Thyroid gland (tissue), 4 donors: ENCODE measurements around the gene AUH.

Source experiments
- CTCF ChIP-seq, 6 experiments: fragments of 200-600 bp in 3 of 6; fragments of 450-650 bp in 3 of 6; sonication (generic) in 3 of 6; IDR thresholded peaks; one replicate each; pipeline ENCODE4 v1.5.1; 2016 to 2019; ENCODE audit warnings: antibody characterized with exemption in 6 of 6, mild to moderate bottlenecking in 2 of 6, inconsistent platforms in 1 of 6, moderate library complexity in 1 of 6
- POLR2A ChIP-seq, 2 donors: fragments of 450-650 bp; IDR thresholded peaks; one replicate each; pipeline ENCODE4 v1.6.1; 2017; ENCODE audit warnings: antibody characterized with exemption in 2 of 2, mild to moderate bottlenecking in 2 of 2, moderate library complexity in 1 of 2

- TF ChIP-seq CTCF (IDR thresholded peaks at IDR 0.05) (no peak), POLR2A (IDR thresholded peaks at IDR 0.05) (no peak)
These were observed 149.8 kb downstream of the AUH start for GRCh38 chr9:91211919-91212318.
